Ectodermal cell (in vitro differentiated cells): ENCODE measurements around the gene CTAGE1.

Source experiments
- H3K27ac ChIP-seq: 2 replicates; pipeline ENCODE4 v1.7.0; 2013; ENCODE audit warnings: mild to moderate bottlenecking, low read depth, low read length; ENCODE audit not compliant: insufficient read depth, poor library complexity, severe bottlenecking
- H3K27me3 ChIP-seq: 2 replicates; pipeline ENCODE4 v1.7.0; 2013; ENCODE audit warnings: mild to moderate bottlenecking, low read length; ENCODE audit not compliant: insufficient read depth, control insufficient read depth, poor library complexity, severe bottlenecking
- H3K36me3 ChIP-seq: one replicate; pipeline ENCODE4 v1.7.0; 2013; ENCODE audit warnings: low read length; ENCODE audit not compliant: control insufficient read depth, insufficient read depth
- H3K4me1 ChIP-seq: one replicate; pipeline ENCODE4 v1.7.0; 2013; ENCODE audit warnings: low read length; ENCODE audit not compliant: control insufficient read depth, insufficient read depth
- H3K4me3 ChIP-seq: 2 replicates; pipeline ENCODE4 v1.7.0; 2013; ENCODE audit warnings: low read depth, low read length, control low read depth; ENCODE audit not compliant: insufficient read depth
- H3K9me3 ChIP-seq: 2 replicates; pipeline ENCODE4 v1.7.0; 2013; ENCODE audit warnings: mild to moderate bottlenecking, low read length, moderate library complexity; ENCODE audit not compliant: control insufficient read depth
- WGBS, 2 experiments: methylation state at CpG; one replicate each; pipeline ENCODE4 v1.1.7; 2013; ENCODE audit warnings: missing lambda C conversion rate in 2 of 2; 5-methylcytosine and 5-hydroxymethylcytosine counted together

Gene CTAGE1

DNA sequence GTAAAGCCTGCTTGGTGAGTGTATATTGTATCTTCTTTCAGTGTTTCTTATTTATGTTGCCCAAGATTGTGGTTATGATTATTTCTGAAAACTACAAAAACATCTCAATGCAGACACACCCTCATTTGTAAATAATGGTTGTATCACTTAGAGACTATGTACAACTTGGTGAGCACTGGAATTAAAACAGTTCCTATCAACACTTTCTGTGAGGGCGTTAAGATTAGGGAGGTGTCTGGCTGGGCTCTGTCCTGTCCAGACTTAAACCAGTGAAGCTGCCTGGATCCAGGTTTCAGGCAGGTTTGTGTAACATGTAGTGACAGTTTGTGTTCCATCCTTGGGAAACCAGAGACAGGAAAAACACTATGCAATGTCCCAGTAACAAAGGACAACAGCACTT is 49.7 kb downstream of the CTAGE1 start:
- Histone ChIP-seq H3K36me3 (no peaks in the 10 kb centered on the region), H3K27ac (no peak overlapping the region), H3K4me1 (no peaks in the 10 kb centered on the region), H3K27me3 (no peaks in the 10 kb centered on the region), H3K4me3 (no peak overlapping the region), H3K9me3 (no peaks in the 10 kb centered on the region)
- 63 to 85% methylated on average over 1 of the region's 1 CpG for WGBS, 2 experiments

DNA sequence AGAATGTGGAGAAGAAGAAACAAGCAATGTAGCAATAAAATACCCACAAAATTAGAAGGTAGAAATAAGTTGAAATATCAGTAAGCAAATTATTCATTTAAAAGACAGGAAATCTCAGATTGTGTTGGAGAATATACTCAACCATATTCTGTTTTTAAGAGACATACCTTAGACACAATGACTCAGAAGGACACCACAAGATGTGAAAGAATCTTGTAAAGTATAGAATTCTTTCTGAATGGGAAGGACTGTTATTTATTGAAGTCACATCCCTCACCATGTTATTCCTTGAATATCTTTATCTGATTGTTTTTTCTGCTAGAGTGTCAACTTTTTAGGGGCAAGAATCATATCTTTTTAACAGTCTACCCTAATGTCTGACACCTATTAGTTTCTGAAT is 50.4 kb downstream of the CTAGE1 start:
- Histone ChIP-seq H3K4me3 (no peak overlapping the region), H3K9me3 (no peaks in the 10 kb centered on the region), H3K27me3 (peaks cover 5% of the 10 kb centered on the region), H3K4me1 (no peaks in the 10 kb centered on the region), H3K36me3 (no peaks in the 10 kb centered on the region), H3K27ac (no peak overlapping the region)

DNA sequence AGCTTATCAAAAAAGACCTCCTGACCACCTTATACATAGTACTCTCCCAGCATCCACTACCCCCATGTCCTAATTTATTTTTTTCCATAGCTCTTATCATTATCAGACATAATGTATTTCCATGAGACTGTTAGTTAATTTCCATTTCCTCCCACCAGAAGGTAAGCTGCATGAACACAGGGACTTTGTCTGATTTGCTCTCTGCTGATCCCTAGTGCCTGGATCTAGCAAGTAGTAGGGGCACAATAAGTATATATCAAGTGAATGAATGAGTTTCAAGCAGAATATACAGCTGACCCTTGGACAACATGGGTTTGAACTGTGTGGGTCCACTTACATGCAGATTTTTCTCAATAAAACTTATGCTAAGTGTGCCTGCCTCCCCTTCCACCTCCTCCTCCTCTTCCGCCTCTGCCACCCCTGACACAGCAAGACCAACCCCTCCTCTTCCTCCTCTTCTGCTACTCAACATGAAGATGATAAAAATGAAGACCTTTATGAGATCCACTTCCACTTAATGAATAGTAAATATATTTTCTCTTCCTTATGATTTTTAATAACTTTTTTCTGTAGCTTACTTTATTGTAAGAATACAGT is 53.8 kb downstream of the CTAGE1 start:
- H3K9me3 ChIP-seq = no peaks in the 10 kb centered on the region
- H3K4me1 ChIP-seq = no peaks in the 10 kb centered on the region
- WGBS, 2 experiments = 91 to 94% methylated on average over 1 of the region's 1 CpG
- no peak overlapping the region for H3K4me3 ChIP-seq
- H3K27me3 ChIP-seq = peaks cover 7% of the 10 kb centered on the region
- H3K36me3 ChIP-seq = no peaks in the 10 kb centered on the region
- no peak overlapping the region for H3K27ac ChIP-seq
